DMS79 (cell line): ENCODE data around the gene LLCFC1.
"Not testable (repeated sequence)": the region's sequence is repeated elsewhere in the genome, so short reads cannot be mapped to it uniquely, and the experiment has no call there.

Experiments
- DNase-seq: peaks from one replicate; lab custom pipeline; 2025; lab: John Stamatoyannopoulos, UW

The LLCFC1 gene

GRCh38 chr7:142942746-142943145, 3.5 kb downstream of the LLCFC1 start:
- DNase-seq: no peak

- DNase-seq: no peak
These were observed 4.5 kb downstream of the LLCFC1 start for GRCh38 chr7:142943706-142944268.

- no peak for DNase-seq
These were observed 5.7 kb downstream of the LLCFC1 start for GRCh38 chr7:142945001-142945400.

- DNase-seq: no peak
These were observed 9.3 kb downstream of the LLCFC1 start for GRCh38 chr7:142948603-142949002.

- DNase-seq: no peak
These were observed 11.0 kb downstream of the LLCFC1 start for GRCh38 chr7:142950235-142950634.

GRCh38 chr7:142954680-142955268, 15.5 kb downstream of the LLCFC1 start:
- DNase-seq: no peak

GRCh38 chr7:142956951-142957623, 17.8 kb downstream of the LLCFC1 start:
- DNase-seq: no peak

GRCh38 chr7:142957723-142958122, 18.4 kb downstream of the LLCFC1 start:
- DNase-seq: no peak

GRCh38 chr7:142959202-142959601, 19.9 kb downstream of the LLCFC1 start:
- DNase-seq: no peak

- DNase-seq: no peak
These were observed 21.8 kb downstream of the LLCFC1 start for GRCh38 chr7:142960955-142961512.

GRCh38 chr7:142961595-142961972, 22.3 kb downstream of the LLCFC1 start:
- no peak for DNase-seq

- no peak for DNase-seq
These were observed 23.0 kb downstream of the LLCFC1 start, which contains the start of gene KEL for GRCh38 chr7:142961973-142962926. KEL (minus strand) TSS chr7:142962363; CDS start chr7:142962206, 157 bp downstream.

- no peak for DNase-seq
These were observed 23.7 kb downstream of the LLCFC1 start for GRCh38 chr7:142962991-142963390.

- DNase-seq: no peak
These were observed 24.7 kb downstream of the LLCFC1 start for GRCh38 chr7:142963993-142964392.

GRCh38 chr7:142964502-142965246, 25.4 kb downstream of the LLCFC1 start:
- no peak for DNase-seq

- DNase-seq: no peak
These were observed 28.9 kb downstream of the LLCFC1 start for GRCh38 chr7:142968229-142968628.

- no peak for DNase-seq
These were observed 29.9 kb downstream of the LLCFC1 start for GRCh38 chr7:142969183-142969582.

- DNase-seq: no peak
These were observed 35.3 kb downstream of the LLCFC1 start for GRCh38 chr7:142974626-142975025.

GRCh38 chr7:142978402-142978801, 39.1 kb downstream of the LLCFC1 start:
- DNase-seq: not testable (repeated sequence)

GRCh38 chr7:142983825-142984224, 44.5 kb downstream of the LLCFC1 start:
- no peak for DNase-seq

GRCh38 chr7:142984297-142984696, 45.0 kb downstream of the LLCFC1 start:
- DNase-seq: no peak
